HG03558 (cell line): ENCODE data around the gene THBD.

Experiments used
- ATAC-seq: cut with Tn5 transposase; IDR thresholded peaks from one replicate; pipeline ENCODE4 v1.9.1; 2021; ENCODE audit warnings: moderate number of reproducible peaks; ENCODE audit not compliant: unreplicated experiment; ENCODE audit errors: extremely low read depth

Gene THBD

GRCh38 chr20:23084845-23085365 lies 35.4 kb upstream of the THBD start:
- no peak for ATAC-seq

- ATAC-seq, result no peak
Measured at GRCh38 chr20:23084282-23084844, 34.9 kb upstream of the THBD start.

GRCh38 chr20:23083553-23084220 lies 34.2 kb upstream of the THBD start:
- no peak for ATAC-seq

GRCh38 chr20:23082846-23083552 lies 33.5 kb upstream of the THBD start:
- no peak for ATAC-seq

GRCh38 chr20:23081263-23081819 lies 31.9 kb upstream of the THBD start:
- ATAC-seq, result no peak

- no peak for ATAC-seq
Measured at GRCh38 chr20:23080521-23080920, 31.0 kb upstream of the THBD start.

- no peak for ATAC-seq
Measured at GRCh38 chr20:23079926-23080325, 30.5 kb upstream of the THBD start.

GRCh38 chr20:23079016-23079351 lies 29.5 kb upstream of the THBD start:
- no peak for ATAC-seq

- no peak for ATAC-seq
Measured at GRCh38 chr20:23078351-23079015, 29.0 kb upstream of the THBD start.

GRCh38 chr20:23077277-23077676 lies 27.8 kb upstream of the THBD start:
- no peak for ATAC-seq

GRCh38 chr20:23074052-23074451 lies 24.6 kb upstream of the THBD start:
- ATAC-seq, result no peak

- no peak for ATAC-seq
Measured at GRCh38 chr20:23072892-23073586, 23.6 kb upstream of the THBD start.

- ATAC-seq, result no peak
Measured at GRCh38 chr20:23071996-23072395, 22.5 kb upstream of the THBD start.

GRCh38 chr20:23071398-23071797 lies 21.9 kb upstream of the THBD start:
- no peak for ATAC-seq

- no peak for ATAC-seq
Measured at GRCh38 chr20:23069108-23069507, 19.6 kb upstream of the THBD start.

- no peak for ATAC-seq
Measured at GRCh38 chr20:23068283-23068682, 18.8 kb upstream of the THBD start.

GRCh38 chr20:23066772-23067171 lies 17.3 kb upstream of the THBD start:
- ATAC-seq, result no peak

- ATAC-seq, result no peak
Measured at GRCh38 chr20:23065266-23066201, 16.1 kb upstream of the THBD start.

- ATAC-seq, result no peak
Measured at GRCh38 chr20:23063581-23063980, 14.1 kb upstream of the THBD start.
